Measurements from ENCODE around the gene GPC1.

DNA sequence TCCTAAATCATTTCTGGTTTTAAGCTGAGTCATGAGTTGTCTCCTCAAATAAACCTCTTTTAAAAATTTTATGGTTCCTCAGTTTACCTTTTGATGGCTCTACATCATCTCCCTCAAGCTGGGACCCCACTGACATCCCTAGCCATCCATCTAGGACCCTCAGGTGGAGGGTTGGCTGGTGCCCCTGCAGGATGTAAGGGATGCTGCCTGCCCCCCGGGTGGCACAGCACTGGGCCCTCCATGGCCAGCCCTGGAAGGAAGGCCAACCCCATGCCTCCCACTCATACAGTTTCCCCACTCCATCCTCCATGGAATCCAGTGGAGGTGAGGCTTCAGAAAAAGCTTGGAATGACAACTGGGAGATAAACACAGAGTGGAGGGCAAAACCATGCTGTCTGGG lies 17.2 kb upstream of the GPC1 start:
- TF ChIP-seq, protein P1, sequence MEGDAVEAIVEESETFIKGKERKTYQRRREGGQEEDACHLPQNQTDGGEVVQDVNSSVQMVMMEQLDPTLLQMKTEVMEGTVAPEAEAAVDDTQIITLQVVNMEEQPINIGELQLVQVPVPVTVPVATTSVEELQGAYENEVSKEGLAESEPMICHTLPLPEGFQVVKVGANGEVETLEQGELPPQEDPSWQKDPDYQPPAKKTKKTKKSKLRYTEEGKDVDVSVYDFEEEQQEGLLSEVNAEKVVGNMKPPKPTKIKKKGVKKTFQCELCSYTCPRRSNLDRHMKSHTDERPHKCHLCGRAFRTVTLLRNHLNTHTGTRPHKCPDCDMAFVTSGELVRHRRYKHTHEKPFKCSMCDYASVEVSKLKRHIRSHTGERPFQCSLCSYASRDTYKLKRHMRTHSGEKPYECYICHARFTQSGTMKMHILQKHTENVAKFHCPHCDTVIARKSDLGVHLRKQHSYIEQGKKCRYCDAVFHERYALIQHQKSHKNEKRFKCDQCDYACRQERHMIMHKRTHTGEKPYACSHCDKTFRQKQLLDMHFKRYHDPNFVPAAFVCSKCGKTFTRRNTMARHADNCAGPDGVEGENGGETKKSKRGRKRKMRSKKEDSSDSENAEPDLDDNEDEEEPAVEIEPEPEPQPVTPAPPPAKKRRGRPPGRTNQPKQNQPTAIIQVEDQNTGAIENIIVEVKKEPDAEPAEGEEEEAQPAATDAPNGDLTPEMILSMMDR (conservative IDR thresholded peaks at IDR 0.05; ENCODE audit: low read depth in 2 of 2) = no peak
- TF ChIP-seq POLR2AphosphoS5 (IDR thresholded peaks at IDR 0.05; ENCODE audit: low read depth) (no peak), REST (IDR thresholded peaks at IDR 0.05; ENCODE audit: unreplicated experiment) (no peak), ZNF114 (CRISPR knock-in tag; IDR thresholded peaks at IDR 0.05) (no peak), EZH2 (IDR thresholded peaks at IDR 0.05; ENCODE audit: low read depth, unreplicated experiment) (no peak), STAT1 (IDR thresholded peaks at IDR 0.05; ENCODE audit: unreplicated experiment) (no peak), EZH2phosphoT487 (IDR thresholded peaks at IDR 0.05; ENCODE audit: unreplicated experiment) (no peak), JUNB (IDR thresholded peaks at IDR 0.05; ENCODE audit: unreplicated experiment) (no peak)
